Endothelial cell of umbilical vein (primary cell): Measurements from ENCODE around the gene CYFIP2.

ENCODE experiments used
- CTCF ChIP-seq, 2 donors: IDR thresholded peaks; 1 replicate in 1 of 2; 2 replicates in 1 of 2; pipeline ENCODE4 v1.5.1; 2011; ENCODE audit warnings: low read length in 2 of 2, mild to moderate bottlenecking in 2 of 2, moderate library complexity in 2 of 2, control low read depth in 1 of 2, inconsistent platforms in 1 of 2, low read depth in 1 of 2; ENCODE audit not compliant: insufficient read depth in 1 of 2; ENCODE audit errors: extremely low read depth in 1 of 2
- MAX ChIP-seq: IDR thresholded peaks from 2 replicates; pipeline ENCODE4 v1.6.1; 2011; ENCODE audit not compliant: insufficient read depth, insufficient read length
- POLR2A ChIP-seq: IDR thresholded peaks from 2 replicates; pipeline ENCODE4 v1.6.1; 2012; ENCODE audit warnings: low read depth, mild to moderate bottlenecking, control low read depth, low read length

DNA sequence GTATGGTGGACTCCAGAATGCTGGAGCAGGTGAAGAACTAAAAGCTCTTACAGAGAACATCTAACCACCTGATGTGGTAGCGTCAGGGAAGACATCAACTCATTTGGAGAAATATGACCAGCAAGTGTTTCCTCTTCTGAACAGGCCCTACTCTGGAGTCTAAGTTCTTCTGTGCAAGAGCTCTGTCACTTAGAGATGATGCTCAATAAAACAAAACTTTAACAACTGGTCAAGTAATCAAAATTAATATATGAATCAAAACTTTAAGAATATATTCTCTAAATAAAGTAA, 85.8 kb downstream of the CYFIP2 start:
- TF ChIP-seq CTCF (IDR thresholded peaks at IDR 0.05; ENCODE audit: extremely low read depth in 1 of 2, insufficient read depth in 1 of 2, low read depth in 1 of 2, low read length in 2 of 2) (no peak), POLR2A (no peak), MAX (no peak)
